Testis (tissue), 2 donors: Measurements from ENCODE around the gene FHL3.

Experiments used
- POLR2A ChIP-seq: fragments of 450-650 bp; IDR thresholded peaks from one replicate; pipeline ENCODE4 v1.6.1; 2017; ENCODE audit warnings: antibody characterized with exemption, mild to moderate bottlenecking, moderate library complexity
- TF ChIP-seq, protein P1 (sequence below), 3 experiments: fragments of 450-650 bp in 2 of 3; fragments of 200-600 bp in 1 of 3; sonication (generic) in 1 of 3; IDR thresholded peaks; one replicate each; pipeline ENCODE4 v1.5.1; 2016 to 2019; ENCODE audit warnings: antibody characterized with exemption in 3 of 3, mild to moderate bottlenecking in 2 of 3, moderate library complexity in 1 of 3

DNA sequence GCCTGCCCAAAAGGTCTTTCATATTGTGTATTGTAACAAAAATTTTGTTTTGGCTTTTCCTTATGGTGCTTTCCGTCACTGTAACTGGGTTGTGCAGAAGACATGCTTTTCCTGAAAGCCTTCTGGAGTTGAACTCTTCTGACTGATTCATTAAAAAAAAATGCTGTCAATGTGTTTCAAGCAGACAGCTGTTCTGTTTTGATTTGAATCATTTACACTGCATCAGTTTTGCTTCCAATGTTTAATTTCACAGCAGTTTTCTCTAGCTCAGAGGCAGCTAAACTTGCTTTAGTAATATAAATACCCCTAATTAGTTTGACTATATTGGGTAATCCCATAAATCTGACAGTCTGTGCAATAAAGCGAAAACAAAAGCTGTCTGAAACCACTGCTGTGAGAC, 15.1 kb upstream of the FHL3 start:
- TF ChIP-seq, protein P1, sequence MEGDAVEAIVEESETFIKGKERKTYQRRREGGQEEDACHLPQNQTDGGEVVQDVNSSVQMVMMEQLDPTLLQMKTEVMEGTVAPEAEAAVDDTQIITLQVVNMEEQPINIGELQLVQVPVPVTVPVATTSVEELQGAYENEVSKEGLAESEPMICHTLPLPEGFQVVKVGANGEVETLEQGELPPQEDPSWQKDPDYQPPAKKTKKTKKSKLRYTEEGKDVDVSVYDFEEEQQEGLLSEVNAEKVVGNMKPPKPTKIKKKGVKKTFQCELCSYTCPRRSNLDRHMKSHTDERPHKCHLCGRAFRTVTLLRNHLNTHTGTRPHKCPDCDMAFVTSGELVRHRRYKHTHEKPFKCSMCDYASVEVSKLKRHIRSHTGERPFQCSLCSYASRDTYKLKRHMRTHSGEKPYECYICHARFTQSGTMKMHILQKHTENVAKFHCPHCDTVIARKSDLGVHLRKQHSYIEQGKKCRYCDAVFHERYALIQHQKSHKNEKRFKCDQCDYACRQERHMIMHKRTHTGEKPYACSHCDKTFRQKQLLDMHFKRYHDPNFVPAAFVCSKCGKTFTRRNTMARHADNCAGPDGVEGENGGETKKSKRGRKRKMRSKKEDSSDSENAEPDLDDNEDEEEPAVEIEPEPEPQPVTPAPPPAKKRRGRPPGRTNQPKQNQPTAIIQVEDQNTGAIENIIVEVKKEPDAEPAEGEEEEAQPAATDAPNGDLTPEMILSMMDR (IDR thresholded peaks at IDR 0.05), result no peak
- no peak for TF ChIP-seq POLR2A
